T follicular helper cell (primary cell): ENCODE data around the gene TATDN2.
A peak's percentile ranks its signal among the peaks of the same experiment; 100 is the strongest.

Source experiments
- DNase-seq: peaks from one replicate; pipeline ENCODE4 v3.0.0-alpha.2; 2020; ENCODE audit warnings: low read depth
- total RNA-seq, 2 experiments: gene quantifications; one replicate each; lab custom pipeline; 2026; lab: John Stamatoyannopoulos, UW

The TATDN2 gene
- 27.8 to 37.7 reads per million in 2 experiments for total RNA-seq

- DNase-seq: peak; percentile 86
Observed at GRCh38 chr3:10248184-10248983, at the start of gene TATDN2. Gene TATDN2 (plus strand): TSS chr3:10248459. CDS start chr3:10249201, 742 bp downstream.

GRCh38 chr3:10198761-10199649, 49.3 kb upstream of the TATDN2 start:
- DNase-seq: peak; percentile 54

- no peak for DNase-seq
Observed at GRCh38 chr3:10204921-10205320, 43.3 kb upstream of the TATDN2 start.

- DNase-seq: no peak
Observed at GRCh38 chr3:10205451-10206165, 42.7 kb upstream of the TATDN2 start.

GRCh38 chr3:10206166-10206511, 42.1 kb upstream of the TATDN2 start:
- DNase-seq: no peak

GRCh38 chr3:10213156-10213792, 35.0 kb upstream of the TATDN2 start:
- no peak for DNase-seq

GRCh38 chr3:10215578-10216368, 32.5 kb upstream of the TATDN2 start:
- no peak for DNase-seq

GRCh38 chr3:10217359-10217758, 30.9 kb upstream of the TATDN2 start:
- DNase-seq: no peak

- no peak for DNase-seq
Observed at GRCh38 chr3:10219737-10220136, 28.5 kb upstream of the TATDN2 start.

- no peak for DNase-seq
Observed at GRCh38 chr3:10223676-10224639, 24.3 kb upstream of the TATDN2 start.

- DNase-seq: peak; percentile 40
Observed at GRCh38 chr3:10224794-10225665, 23.2 kb upstream of the TATDN2 start.

- no peak for DNase-seq
Observed at GRCh38 chr3:10226293-10226692, 22.0 kb upstream of the TATDN2 start.

- DNase-seq: no peak
Observed at GRCh38 chr3:10228248-10228950, 19.9 kb upstream of the TATDN2 start.

GRCh38 chr3:10229576-10229975, 18.7 kb upstream of the TATDN2 start:
- DNase-seq: no peak

GRCh38 chr3:10232137-10232536, 16.1 kb upstream of the TATDN2 start:
- no peak for DNase-seq

- DNase-seq: no peak
Observed at GRCh38 chr3:10233988-10234387, 14.3 kb upstream of the TATDN2 start.

- no peak for DNase-seq
Observed at GRCh38 chr3:10234526-10235230, 13.6 kb upstream of the TATDN2 start.
